HG02759 (cell line): ENCODE data around the gene STOM.

Source experiments
- ATAC-seq: cut with Tn5 transposase; IDR thresholded peaks from one replicate; pipeline ENCODE4 v1.9.1; 2021; ENCODE audit warnings: mild to moderate bottlenecking, moderate library complexity; ENCODE audit not compliant: unreplicated experiment

Gene STOM

GRCh38 chr9:121323449-121324151 is 46.5 kb downstream of the STOM start:
- no peak for ATAC-seq

- no peak for ATAC-seq
These were observed 47.2 kb downstream of the STOM start for GRCh38 chr9:121322737-121323448.

- ATAC-seq, result no peak
These were observed 47.9 kb downstream of the STOM start for GRCh38 chr9:121322037-121322736.

- no peak for ATAC-seq
These were observed 49.0 kb downstream of the STOM start for GRCh38 chr9:121321016-121321503.

GRCh38 chr9:121319383-121319780 is 50.7 kb downstream of the STOM start:
- ATAC-seq, result no peak

GRCh38 chr9:121318631-121319382 is 51.2 kb downstream of the STOM start:
- ATAC-seq, result no peak

- ATAC-seq, result no peak
These were observed 52.1 kb downstream of the STOM start for GRCh38 chr9:121317737-121318630.

GRCh38 chr9:121316852-121317373 is 53.1 kb downstream of the STOM start:
- no peak for ATAC-seq

- ATAC-seq, result no peak
These were observed 53.7 kb downstream of the STOM start for GRCh38 chr9:121316378-121316777.

GRCh38 chr9:121313458-121314152 is 56.4 kb downstream of the STOM start:
- ATAC-seq, result no peak

- no peak for ATAC-seq
These were observed 57.9 kb downstream of the STOM start for GRCh38 chr9:121312169-121312568.

GRCh38 chr9:121310571-121310970 is 59.5 kb downstream of the STOM start:
- ATAC-seq, result no peak

GRCh38 chr9:121309833-121310425 is 60.1 kb downstream of the STOM start:
- ATAC-seq, result no peak

- no peak for ATAC-seq
These were observed 60.9 kb downstream of the STOM start for GRCh38 chr9:121309171-121309570.

GRCh38 chr9:121308765-121309164 is 61.3 kb downstream of the STOM start:
- no peak for ATAC-seq

GRCh38 chr9:121307976-121308375 is 62.1 kb downstream of the STOM start:
- ATAC-seq, result no peak

- no peak for ATAC-seq
These were observed 64.6 kb downstream of the STOM start for GRCh38 chr9:121305269-121305994.

- no peak for ATAC-seq
These were observed 65.3 kb downstream of the STOM start for GRCh38 chr9:121304707-121305106.
